HG03039 (cell line): Measurements from ENCODE around the gene PCDHA10.

Experiments
- ATAC-seq: cut with Tn5 transposase; IDR thresholded peaks from one replicate; pipeline ENCODE4 v1.9.1; 2021; ENCODE audit warnings: mild to moderate bottlenecking, moderate library complexity; ENCODE audit not compliant: unreplicated experiment

PCDHA10 gene

DNA sequence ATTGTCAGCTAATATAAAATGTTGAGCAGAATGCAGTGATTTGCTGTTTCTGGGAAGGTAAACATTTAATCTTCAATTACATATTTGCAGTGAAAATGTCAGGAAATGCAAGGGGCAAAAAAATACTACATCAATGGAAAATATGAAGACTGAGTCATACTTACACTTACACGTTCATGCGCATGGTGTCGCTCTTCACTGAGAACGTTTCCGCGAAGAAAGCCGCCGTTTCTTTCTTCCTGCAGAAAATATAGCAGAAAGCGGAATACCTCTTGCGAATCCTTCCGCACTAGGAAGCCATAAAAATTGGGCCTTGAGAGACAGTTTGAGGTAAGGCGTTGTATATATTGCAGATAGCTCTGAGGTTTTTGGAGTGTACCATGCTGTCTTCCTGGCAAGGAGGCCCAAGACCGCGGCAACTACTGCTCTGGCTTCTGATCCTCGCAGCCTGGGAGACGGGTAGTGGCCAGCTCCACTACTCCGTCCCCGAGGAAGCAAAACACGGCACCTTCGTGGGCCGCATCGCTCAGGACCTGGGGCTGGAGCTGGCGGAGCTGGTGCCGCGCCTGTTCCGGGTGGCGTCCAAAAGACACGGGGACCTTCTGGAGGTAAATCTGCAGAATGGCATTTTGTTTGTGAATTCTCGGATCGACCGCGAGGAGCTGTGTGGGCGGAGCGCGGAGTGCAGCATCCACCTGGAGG lies 26.3 kb downstream of the PCDHA10 start, which contains the start of gene PCDHA13:
Gene PCDHA13, plus strand, starts transcription at position 236 of the 702 bp plus-strand sequence. Its CDS starts 145 bp downstream, at position 381.
- ATAC-seq: no peak

DNA sequence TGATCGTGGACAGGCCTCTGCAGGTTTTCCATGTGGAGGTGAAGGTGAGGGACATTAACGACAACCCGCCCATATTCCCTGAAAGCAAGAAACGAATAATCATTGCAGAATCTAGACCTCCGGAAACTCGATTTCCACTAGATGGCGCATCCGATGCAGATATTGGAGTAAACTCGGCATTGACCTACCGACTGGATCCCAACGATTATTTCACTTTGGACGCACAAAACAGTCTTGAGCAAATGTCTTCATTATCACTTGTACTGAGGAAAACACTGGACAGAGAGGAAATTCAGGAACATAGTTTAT lies 26.8 kb downstream of the PCDHA10 start:
- ATAC-seq: no peak

DNA sequence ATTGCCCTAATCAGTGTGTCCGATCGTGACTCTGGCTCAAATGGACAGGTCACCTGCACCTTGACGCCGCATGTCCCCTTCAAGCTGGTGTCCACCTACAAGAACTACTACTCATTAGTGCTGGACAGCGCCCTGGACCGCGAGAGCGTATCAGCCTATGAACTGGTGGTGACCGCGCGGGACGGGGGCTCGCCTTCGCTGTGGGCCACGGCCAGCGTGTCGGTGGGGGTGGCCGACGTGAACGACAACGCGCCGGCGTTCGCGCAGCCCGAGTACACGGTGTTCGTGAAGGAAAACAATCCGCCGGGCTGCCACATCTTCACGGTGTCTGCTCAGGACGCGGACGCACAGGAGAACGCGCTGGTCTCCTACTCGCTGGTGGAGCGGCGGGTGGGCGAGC lies 27.7 kb downstream of the PCDHA10 start:
- no peak for ATAC-seq

DNA sequence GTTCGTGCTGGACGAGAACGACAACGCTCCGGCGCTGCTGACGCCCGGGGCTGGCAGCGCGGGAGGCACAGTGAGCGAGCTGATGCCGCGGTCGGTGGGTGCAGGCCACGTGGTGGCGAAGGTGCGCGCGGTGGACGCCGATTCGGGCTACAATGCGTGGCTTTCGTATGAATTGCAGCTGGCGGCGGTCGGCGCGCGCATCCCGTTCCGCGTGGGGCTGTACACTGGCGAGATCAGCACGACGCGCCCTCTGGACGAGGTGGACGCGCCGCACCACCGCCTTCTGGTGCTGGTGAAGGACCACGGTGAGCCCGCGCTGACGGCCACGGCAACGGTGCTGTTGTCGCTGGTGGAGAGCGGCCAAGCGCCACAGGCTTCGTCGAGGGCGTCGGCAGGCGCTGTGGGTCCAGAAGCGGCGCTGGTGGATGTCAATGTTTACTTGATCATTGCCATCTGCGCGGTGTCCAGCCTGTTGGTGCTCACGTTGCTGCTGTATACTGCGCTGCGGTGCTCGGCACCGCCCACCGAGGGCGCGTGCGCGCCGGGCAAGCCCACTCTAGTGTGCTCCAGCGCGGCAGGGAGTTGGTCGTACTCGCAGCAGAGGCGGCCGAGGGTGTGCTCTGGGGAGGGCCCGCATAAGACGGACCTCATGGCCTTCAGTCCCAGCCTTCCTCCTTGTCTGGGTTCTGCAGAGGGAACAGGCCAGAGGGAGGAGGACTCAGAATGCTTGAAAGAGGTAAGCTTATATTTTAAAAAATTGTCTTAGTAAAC lies 28.4 kb downstream of the PCDHA10 start:
- no peak for ATAC-seq

DNA sequence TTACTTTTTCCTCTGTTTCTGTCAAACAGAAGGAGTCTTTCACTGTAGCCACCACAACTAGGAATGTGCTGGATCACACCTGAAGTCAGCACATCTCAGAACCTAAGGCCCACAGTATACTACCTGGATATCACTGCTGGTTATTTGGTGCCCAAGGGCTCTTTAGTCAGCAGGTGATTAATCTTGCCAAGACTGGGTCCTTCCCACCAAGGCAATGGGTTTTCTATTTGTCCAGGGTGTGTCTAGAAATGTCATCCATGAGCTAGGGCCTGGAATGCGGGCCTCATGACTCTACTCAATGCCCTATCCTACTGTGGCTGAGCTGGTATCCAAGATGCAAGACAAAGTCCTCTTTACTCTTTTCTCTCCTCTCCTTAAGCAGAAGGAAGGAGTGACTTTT lies 60.6 kb downstream of the PCDHA10 start:
- ATAC-seq: no peak
